Stimulated activated memory B cell treated with anti-CD40 and anti-IgM and Interleukin-4, amounts not matched to agents 10 μg/mL and 1 μg/mL and 100 μg/mL, for 72 hours (primary cell): ENCODE results near the gene RPS19.

Experiments used
- ATAC-seq: fragments of 150-1000 bp; cut with Tn5 transposase; 2 replicates; pipeline ENCODE4 v1.10.0; 2021
- H3K27ac Mint-ChIP-seq: one replicate; pipeline ENCODE4 v1.8.0; 2022; ENCODE audit warnings: mild to moderate bottlenecking, mixed read lengths
- H3K27me3 Mint-ChIP-seq: one replicate; pipeline ENCODE4 v1.8.0; 2022; ENCODE audit warnings: mixed read lengths
- H3K36me3 Mint-ChIP-seq: one replicate; pipeline ENCODE4 v1.8.0; 2022; ENCODE audit warnings: mixed read lengths
- H3K4me1 Mint-ChIP-seq: one replicate; pipeline ENCODE4 v1.8.0; 2022; ENCODE audit warnings: mixed read lengths
- H3K4me3 Mint-ChIP-seq: one replicate; pipeline ENCODE4 v1.8.0; 2022; ENCODE audit warnings: mild to moderate bottlenecking, moderate library complexity, mixed read lengths
- H3K9me3 Mint-ChIP-seq: one replicate; pipeline ENCODE4 v1.8.0; 2022; ENCODE audit warnings: mixed read lengths

RPS19 gene

DNA sequence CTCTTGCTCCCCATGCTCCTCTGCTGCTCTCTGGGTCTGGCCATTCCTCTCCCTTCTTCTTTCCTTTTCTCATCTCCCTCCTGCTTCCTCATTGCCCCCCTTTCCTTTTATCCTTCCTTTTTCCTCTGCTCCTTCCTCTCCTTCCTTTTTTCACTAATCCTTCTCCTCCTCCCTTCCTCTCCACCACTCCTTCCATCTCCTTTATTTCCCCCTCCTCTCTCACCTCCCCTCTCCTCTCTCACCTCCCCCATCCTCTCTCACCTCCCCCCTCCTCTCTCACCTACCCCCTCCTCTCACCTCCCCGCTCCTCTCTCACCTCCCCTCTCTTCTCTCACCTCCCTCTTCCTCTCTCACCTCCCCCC is 36.5 kb downstream of the RPS19 start:
- Mint-ChIP-seq H3K4me3 (no peak overlapping the region), H3K36me3 (peaks cover 55% of the 10 kb centered on the region), H3K27me3 (no peaks in the 10 kb centered on the region), H3K9me3 (no peaks in the 10 kb centered on the region), H3K27ac (peak overlapping the region; percentile 78), H3K4me1 (peaks cover 43% of the 10 kb centered on the region)
- ATAC-seq = no peak

DNA sequence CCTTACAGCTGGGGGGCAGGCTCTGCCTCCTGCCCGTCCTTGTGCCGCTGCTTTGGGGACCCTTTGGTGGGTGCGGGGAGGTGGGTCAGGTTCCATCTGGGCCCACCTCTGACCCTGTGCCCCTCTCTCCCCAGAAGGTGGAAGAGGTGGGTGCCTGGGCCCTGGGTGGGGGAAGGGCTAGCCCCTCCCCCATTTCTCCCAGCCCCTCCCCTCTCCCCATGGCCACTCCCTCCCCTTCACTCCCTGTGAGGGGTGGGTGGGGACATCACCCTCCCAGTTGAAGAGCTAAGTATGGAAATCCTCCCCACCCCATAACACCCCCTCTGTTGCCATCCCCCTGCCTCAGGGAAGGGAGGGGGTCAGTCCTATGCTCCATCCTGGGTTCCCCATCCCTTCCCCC is 37.1 kb downstream of the RPS19 start:
- Mint-ChIP-seq H3K27ac (peak overlapping the region; percentile 61), H3K9me3 (no peaks in the 10 kb centered on the region), H3K36me3 (peaks cover 59% of the 10 kb centered on the region), H3K27me3 (no peaks in the 10 kb centered on the region), H3K4me3 (no peak overlapping the region), H3K4me1 (peaks cover 40% of the 10 kb centered on the region)
- no peak for ATAC-seq

GRCh38 chr19:41897820-41898219 is 37.8 kb downstream of the RPS19 start:
- Mint-ChIP-seq H3K27me3 (no peaks in the 10 kb centered on the region), H3K36me3 (peaks cover 65% of the 10 kb centered on the region), H3K9me3 (no peaks in the 10 kb centered on the region), H3K27ac (peak overlapping the region; percentile 61), H3K4me3 (no peak overlapping the region), H3K4me1 (peaks cover 40% of the 10 kb centered on the region)
- no peak for ATAC-seq

- Mint-ChIP-seq H3K4me3 (no peak overlapping the region), H3K36me3 (peaks cover 69% of the 10 kb centered on the region), H3K27ac (peak overlapping the region; percentile 61), H3K27me3 (no peaks in the 10 kb centered on the region), H3K9me3 (no peaks in the 10 kb centered on the region), H3K4me1 (peaks cover 40% of the 10 kb centered on the region)
- no peak for ATAC-seq
Observed at GRCh38 chr19:41898235-41898634, 38.2 kb downstream of the RPS19 start.

DNA sequence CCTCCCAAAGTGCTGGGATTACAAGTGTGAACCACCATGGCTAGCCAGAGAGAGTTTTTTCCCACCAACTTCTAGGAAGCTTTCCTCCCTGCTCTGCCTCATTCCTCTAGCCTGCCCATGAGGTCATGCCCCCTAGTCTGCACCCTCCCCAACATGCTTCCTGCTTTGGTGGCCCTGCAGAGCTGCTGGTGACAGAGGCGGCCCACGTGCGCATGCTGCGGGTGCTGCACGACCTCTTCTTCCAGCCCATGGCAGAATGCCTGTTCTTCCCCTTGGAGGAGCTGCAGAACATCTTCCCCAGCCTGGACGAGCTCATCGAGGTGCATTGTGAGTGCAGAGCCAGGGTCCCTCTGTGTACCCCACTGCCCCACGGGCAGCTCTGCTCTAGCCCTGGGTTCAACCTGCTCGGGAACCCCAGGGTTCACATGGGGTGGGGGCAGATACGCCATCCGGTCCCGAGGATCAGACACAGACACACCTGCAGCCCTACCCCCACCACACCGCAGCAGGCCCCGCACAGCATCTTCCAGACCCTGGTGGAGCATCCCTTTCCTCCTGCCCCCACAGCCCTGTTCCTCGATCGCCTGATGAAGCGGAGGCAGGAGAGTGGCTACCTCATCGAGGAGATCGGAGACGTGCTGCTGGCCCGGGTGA is 41.8 kb downstream of the RPS19 start:
- ATAC-seq = no peak
- peaks cover 35% of the 10 kb centered on the region for H3K4me1 Mint-ChIP-seq

DNA sequence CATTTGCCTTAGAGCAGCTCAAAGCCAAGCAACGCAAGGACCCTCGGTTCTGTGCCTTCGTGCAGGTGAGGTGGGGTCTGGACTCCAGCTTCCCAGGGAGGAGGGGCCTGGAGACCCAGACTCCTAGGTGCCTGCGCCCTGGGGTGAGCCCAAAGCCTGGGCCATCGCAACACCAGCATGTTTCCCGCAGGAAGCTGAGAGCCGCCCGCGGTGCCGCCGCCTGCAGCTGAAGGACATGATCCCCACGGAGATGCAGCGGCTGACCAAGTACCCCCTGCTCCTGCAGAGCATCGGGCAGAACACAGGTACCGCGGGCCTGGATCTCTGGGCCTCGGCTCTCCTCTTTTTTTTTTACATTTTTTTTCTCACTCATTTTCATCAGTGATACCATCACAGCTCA is 42.5 kb downstream of the RPS19 start:
- H3K4me3 Mint-ChIP-seq = no peak overlapping the region
- H3K27me3 Mint-ChIP-seq = no peaks in the 10 kb centered on the region

More for the DNA sequence above, 41.8 kb downstream of the RPS19 start:
- Mint-ChIP-seq H3K27me3 (no peaks in the 10 kb centered on the region), H3K36me3 (peaks cover 80% of the 10 kb centered on the region), H3K9me3 (no peaks in the 10 kb centered on the region), H3K4me3 (no peak overlapping the region), H3K27ac (no peak overlapping the region)

DNA sequence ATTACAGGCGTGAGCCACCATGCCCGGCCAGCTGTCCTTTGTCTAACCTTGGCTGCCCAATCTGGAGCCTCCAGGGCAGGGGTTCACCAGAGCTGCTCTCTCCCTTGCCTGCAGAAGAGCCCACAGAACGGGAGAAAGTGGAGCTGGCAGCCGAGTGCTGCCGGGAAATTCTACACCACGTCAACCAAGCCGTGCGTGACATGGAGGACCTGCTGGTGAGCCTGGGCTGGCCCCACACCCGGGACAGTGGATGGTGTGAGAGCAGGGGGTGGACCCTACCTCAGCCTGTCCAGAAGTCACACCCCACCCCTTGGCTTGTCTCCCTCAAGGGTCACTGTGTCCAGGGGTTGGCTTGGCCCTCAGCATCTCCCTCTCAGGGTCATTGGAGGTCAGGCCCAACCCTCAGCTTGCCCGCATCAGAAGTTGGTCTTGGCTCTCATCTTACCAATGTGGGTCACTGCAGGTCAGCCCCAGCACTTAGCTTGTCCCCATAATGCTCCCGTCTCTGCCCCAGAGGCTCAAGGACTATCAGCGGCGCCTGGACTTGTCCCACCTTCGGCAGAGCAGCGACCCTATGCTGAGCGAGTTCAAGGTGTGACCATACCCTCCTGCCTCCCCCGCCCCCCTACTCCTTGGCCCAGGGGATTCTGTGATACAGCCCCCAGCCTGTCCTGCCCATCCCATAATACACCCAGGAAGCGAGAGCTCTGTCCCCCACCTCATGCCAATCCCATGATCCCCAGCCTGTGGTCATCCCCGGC is 43.3 kb downstream of the RPS19 start:
- no peak overlapping the region for H3K27ac Mint-ChIP-seq
- H3K9me3 Mint-ChIP-seq = no peaks in the 10 kb centered on the region

More for the DNA sequence above, 42.5 kb downstream of the RPS19 start:
- peaks cover 81% of the 10 kb centered on the region for H3K36me3 Mint-ChIP-seq
- H3K27ac Mint-ChIP-seq = no peak overlapping the region
- H3K9me3 Mint-ChIP-seq = no peaks in the 10 kb centered on the region
- no peak for ATAC-seq
- peaks cover 37% of the 10 kb centered on the region for H3K4me1 Mint-ChIP-seq

GRCh38 chr19:41904118-41904870 is 44.2 kb downstream of the RPS19 start:
- Mint-ChIP-seq H3K9me3 (no peaks in the 10 kb centered on the region), H3K27me3 (no peaks in the 10 kb centered on the region), H3K4me1 (peaks cover 31% of the 10 kb centered on the region), H3K27ac (no peak overlapping the region), H3K4me3 (no peak overlapping the region), H3K36me3 (peaks cover 70% of the 10 kb centered on the region)
- no peak for ATAC-seq

More for the DNA sequence above, 43.3 kb downstream of the RPS19 start:
- peaks cover 29% of the 10 kb centered on the region for H3K4me1 Mint-ChIP-seq
- H3K36me3 Mint-ChIP-seq = peaks cover 73% of the 10 kb centered on the region
- no peak overlapping the region for H3K4me3 Mint-ChIP-seq
- no peak for ATAC-seq
- no peaks in the 10 kb centered on the region for H3K27me3 Mint-ChIP-seq

- Mint-ChIP-seq H3K4me3 (no peak overlapping the region), H3K27ac (no peak overlapping the region), H3K9me3 (no peaks in the 10 kb centered on the region), H3K36me3 (peaks cover 68% of the 10 kb centered on the region), H3K4me1 (peaks cover 34% of the 10 kb centered on the region), H3K27me3 (no peaks in the 10 kb centered on the region)
- no peak for ATAC-seq
Observed at GRCh38 chr19:41905273-41906002, 45.4 kb downstream of the RPS19 start.

DNA sequence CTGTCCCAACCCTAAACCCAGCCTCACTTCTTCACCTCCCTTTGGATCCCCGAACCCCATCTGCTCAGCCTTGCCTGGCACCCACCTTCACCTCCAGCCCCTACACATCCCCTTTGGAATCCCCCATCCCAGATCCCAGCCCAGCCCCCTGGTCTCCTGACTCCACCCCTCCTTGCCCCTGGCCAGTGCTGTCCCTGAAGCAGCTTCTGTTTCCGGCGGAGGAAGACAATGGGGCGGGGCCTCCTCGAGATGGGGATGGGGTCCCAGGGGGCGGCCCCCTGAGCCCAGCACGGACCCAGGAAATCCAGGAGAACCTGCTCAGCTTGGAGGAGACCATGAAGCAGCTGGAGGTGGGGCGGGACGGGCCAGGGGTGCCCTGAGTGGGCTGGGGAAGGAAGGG is 46.2 kb downstream of the RPS19 start:
- Mint-ChIP-seq H3K9me3 (no peaks in the 10 kb centered on the region), H3K27me3 (no peaks in the 10 kb centered on the region), H3K4me3 (no peak overlapping the region), H3K27ac (no peak overlapping the region), H3K4me1 (peaks cover 42% of the 10 kb centered on the region), H3K36me3 (peaks cover 68% of the 10 kb centered on the region)
- no peak for ATAC-seq

DNA sequence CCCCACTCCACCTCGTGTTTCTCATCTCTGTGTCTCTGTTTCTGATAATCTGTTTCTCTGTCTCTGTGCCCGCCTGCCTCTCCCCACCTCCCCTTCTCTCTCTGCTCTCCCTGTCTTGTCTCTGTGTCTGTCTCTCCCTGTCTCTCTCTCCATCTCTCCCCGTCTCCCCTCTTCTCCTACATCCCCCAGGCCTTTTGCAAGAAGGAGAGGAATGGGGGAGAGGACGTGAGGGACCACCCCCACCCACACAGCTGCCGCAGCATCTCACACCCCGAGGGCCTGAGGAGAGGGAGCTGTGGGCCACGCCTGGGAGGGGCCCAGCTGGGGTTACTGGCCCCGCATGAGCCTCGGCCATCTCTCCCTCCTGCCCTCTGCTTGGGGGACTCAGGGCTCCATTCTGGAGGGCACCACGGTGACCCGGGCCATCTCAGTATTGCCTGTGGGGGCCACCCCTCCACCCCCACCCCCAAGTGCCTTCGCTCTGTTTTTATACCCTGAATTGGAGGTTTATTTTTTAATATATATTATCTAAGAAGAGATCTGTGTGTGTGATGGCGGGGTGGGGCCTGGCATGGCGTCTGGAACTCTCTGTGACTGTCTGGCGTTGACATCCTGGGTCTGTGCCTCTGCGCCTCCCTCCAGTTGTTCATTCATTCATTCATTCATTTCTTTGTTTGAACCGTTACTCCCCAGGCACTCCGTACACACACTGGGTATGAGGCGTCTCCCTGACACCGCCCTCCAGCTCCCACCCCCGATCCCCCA is 47.0 kb downstream of the RPS19 start:
- Mint-ChIP-seq H3K27ac (no peak overlapping the region), H3K36me3 (peaks cover 61% of the 10 kb centered on the region), H3K4me3 (no peak overlapping the region), H3K27me3 (peaks cover 4% of the 10 kb centered on the region), H3K4me1 (peaks cover 51% of the 10 kb centered on the region), H3K9me3 (no peaks in the 10 kb centered on the region)
- no peak for ATAC-seq

DNA sequence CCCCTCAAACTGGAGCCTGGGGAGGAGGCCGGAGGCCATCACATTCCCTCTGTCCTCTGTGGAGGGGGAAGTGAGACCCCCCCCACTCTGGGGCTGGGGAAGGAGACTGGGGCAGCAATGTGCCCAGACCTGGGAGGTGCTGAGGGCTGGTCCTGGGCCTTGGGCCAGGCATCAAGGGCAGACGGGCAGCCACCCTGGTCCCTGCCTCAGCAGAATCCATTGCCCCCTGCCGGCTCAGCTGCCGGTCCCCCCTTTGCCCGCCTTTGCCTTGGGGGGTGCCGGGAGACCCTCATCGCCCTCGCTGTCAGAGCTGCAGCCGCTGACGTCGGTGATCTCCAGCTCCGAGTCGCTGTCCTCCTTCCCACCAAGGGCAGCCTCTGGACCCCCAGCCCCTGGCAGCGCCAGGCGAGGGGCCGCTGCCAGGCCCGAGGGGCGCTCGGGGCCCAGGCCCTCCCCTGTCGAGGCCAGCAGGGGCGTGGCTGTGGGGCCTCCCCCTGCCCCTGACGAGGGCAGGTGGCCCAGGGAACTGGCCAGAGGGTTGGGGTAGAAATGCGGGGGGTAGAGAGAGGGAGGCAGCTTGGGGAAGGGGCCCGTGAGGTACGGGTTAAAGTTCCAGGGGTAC is 48.0 kb downstream of the RPS19 start:
- no peaks in the 10 kb centered on the region for H3K9me3 Mint-ChIP-seq
- no peak overlapping the region for H3K27ac Mint-ChIP-seq
- no peak overlapping the region for H3K4me3 Mint-ChIP-seq
- H3K4me1 Mint-ChIP-seq = peaks cover 56% of the 10 kb centered on the region
- peaks cover 13% of the 10 kb centered on the region for H3K27me3 Mint-ChIP-seq
- peaks cover 51% of the 10 kb centered on the region for H3K36me3 Mint-ChIP-seq
- peak; percentile 1 for ATAC-seq

GRCh38 chr19:41908724-41909464 is 48.8 kb downstream of the RPS19 start:
- Mint-ChIP-seq H3K4me3 (no peak overlapping the region), H3K36me3 (peaks cover 43% of the 10 kb centered on the region), H3K4me1 (peaks cover 64% of the 10 kb centered on the region), H3K27ac (no peak overlapping the region), H3K9me3 (no peaks in the 10 kb centered on the region), H3K27me3 (peaks cover 13% of the 10 kb centered on the region)
- no peak for ATAC-seq
